PFSK-1 (cell line): Measurements from ENCODE around the gene PIK3R3.

Source experiments
- POLR2AphosphoS5 ChIP-seq: IDR thresholded peaks from 2 replicates; pipeline ENCODE4 v1.6.1; 2012; ENCODE audit warnings: low read depth, mild to moderate bottlenecking, control low read depth, low read length, moderate library complexity
- REST ChIP-seq, 2 experiments: IDR thresholded peaks; 2 replicates each; pipeline versions ENCODE4 v1.6.1 to v1.8.0; 2011 to 2012; ENCODE audit warnings: low read depth in 2 of 2, low read length in 2 of 2, control low read depth in 1 of 2, inconsistent platforms in 1 of 2, mild to moderate bottlenecking in 1 of 2, moderate library complexity in 1 of 2; ENCODE audit not compliant: insufficient read depth in 1 of 2
- SIN3A ChIP-seq: IDR thresholded peaks from 2 replicates; pipeline ENCODE4 v1.6.1; 2012; ENCODE audit warnings: mild to moderate bottlenecking, low read length, moderate library complexity, borderline replicate concordance; ENCODE audit not compliant: insufficient read depth
- TAF1 ChIP-seq: IDR thresholded peaks from 2 replicates; pipeline ENCODE4 v1.6.1; 2012; ENCODE audit warnings: low read length, control low read depth, borderline replicate concordance; ENCODE audit not compliant: insufficient read depth

- TF ChIP-seq REST (IDR thresholded peaks at IDR 0.05; ENCODE audit: insufficient read depth in 1 of 2, low read depth in 2 of 2, low read length in 2 of 2) (no peak), POLR2AphosphoS5 (no peak), TAF1 (no peak), SIN3A (no peak)
Measured at GRCh38 chr1:46110521-46110920, 21.9 kb downstream of the PIK3R3 start.
